ENCODE data around the gene IFRD2. TPM values are rescaled to one million over a fixed set of nuclear protein-coding genes. Genes with fewer than 3 reads are reported as not detected.

IFRD2 gene
- total and polyA plus RNA-seq, 2 of the 8 experiments (the other 6 are each of a cell fraction or from before 2014, with no cell fraction given): 76.7 to 88.8 TPM

GRCh38 chr3:50265571-50265970 is 26.7 kb downstream of the IFRD2 start:
- peak overlapping the region; percentile 74 for H4K5ac ChIP-seq (ENCODE audit: insufficient read length, low read depth, low read length)
- H3K9ac ChIP-seq (replicated peaks in 1 of 4; ENCODE audit: extremely low read depth in 1 of 4, low read depth in 3 of 4, low read length in 3 of 4): no peak overlapping the region
- no peak overlapping the region for H2BK120ac ChIP-seq (replicated peaks; ENCODE audit: low read depth, low read length)
- no peak overlapping the region for H3K14ac ChIP-seq (ENCODE audit: insufficient read length)
- peak overlapping the region; percentile 49 for H3K4ac ChIP-seq (replicated peaks; ENCODE audit: insufficient read length, low read depth, low read length)
- H3K18ac ChIP-seq (ENCODE audit: extremely low read depth, low read length): peak overlapping the region; percentile 86; the same call in 1 of the 2 replicates
- H2BK20ac ChIP-seq (ENCODE audit: low read length): peak overlapping the region; percentile 95; the same call in 1 of the 2 replicates
- H3K79me1 ChIP-seq (ENCODE audit: low read depth, low read length): no peaks in the 10 kb centered on the region
- peaks cover 0 to 55% (median 42%) of the 10 kb centered on the region in 4 experiments; a peak in 6 of 7 replicates for H3K4me1 ChIP-seq (replicated peaks in 1 of 4; ENCODE audit: control insufficient read depth in 3 of 4, insufficient read depth in 4 of 4, low read length in 3 of 4)
- H3K79me2 ChIP-seq (ENCODE audit: control insufficient read depth in 1 of 2, insufficient read depth in 2 of 2, low read length in 2 of 2): no peaks in the 10 kb centered on the region
- peak overlapping the region; percentile 71 for H3K27ac ChIP-seq (ENCODE audit: low read depth, low read length)
- no peak overlapping the region for H2AFZ ChIP-seq (ENCODE audit: low read length)
- H3K4me3 ChIP-seq (ENCODE audit: extremely low read depth in 1 of 4, insufficient read depth in 2 of 4, low read depth in 3 of 4, low read length in 4 of 4): no peak overlapping the region
- peak overlapping the region; percentile 29; the same call in 1 of the 2 replicates for H2AK5ac ChIP-seq (ENCODE audit: low read depth, low read length)
- ChIA-PET CTCF (ENCODE audit: partially characterized antibody) (interaction anchor here (0.9 to 53.5 kb wide), 9 partner anchors 8 to 96 kb away, joined by 3 to 2149 read pairs (median 25); partner anchors contain the start of genes GNAI2, GNAT1, HYAL2 and LSMEM2), POLR2A (ENCODE audit: partially characterized antibody) (interaction anchor here (0.6 to 3.5 kb wide), 10 partner anchors 10 to 72 kb away, joined by 3 to 19 read pairs (median 4); partner anchors contain the start of genes GNAI2, HYAL3, LSMEM2 and NAA80)
- 93% methylated on average over 1 of the region's 1 CpG; no CpG with 5 or more reads in 1 of the 2 experiments for WGBS, 2 experiments (ENCODE audit: extremely low coverage in 1 of 2, insufficient coverage in 1 of 2, insufficient read length in 1 of 2, insufficient replicate concordance in 2 of 2, low coverage in 1 of 2, low lambda C conversion rate in 2 of 2, missing lambda C conversion rate in 1 of 2)
- DNase-seq (ENCODE audit: low read depth in 1 of 2, low spot score in 2 of 2) (no peak), FAIRE-seq (no peak)
- H3K36me3 ChIP-seq (ENCODE audit: control insufficient read depth in 2 of 4, insufficient read depth in 4 of 4, low read length in 3 of 4): no peaks in the 10 kb centered on the region
- H3K23ac ChIP-seq (ENCODE audit: insufficient read length): no peak overlapping the region
- peak overlapping the region; percentile 82 for H4K8ac ChIP-seq (ENCODE audit: extremely low read depth, insufficient read depth, low read length)
- H3K9me3 ChIP-seq (ENCODE audit: insufficient read depth in 2 of 2, low read depth in 1 of 2, low read length in 1 of 2): no peaks in the 10 kb centered on the region
- no peaks in the 10 kb centered on the region; a peak in 2 of 7 replicates for H3K27me3 ChIP-seq (replicated peaks in 1 of 4; ENCODE audit: control insufficient read depth in 3 of 4, extremely low read depth in 1 of 4, insufficient read depth in 3 of 4, low read length in 3 of 4)
- peak overlapping the region; percentile 46 to 58; a peak in 2 of 4 replicates for H3K4me2 ChIP-seq (ENCODE audit: insufficient read depth in 1 of 2, low read depth in 2 of 2, low read length in 2 of 2)
- H3K56ac ChIP-seq (replicated peaks; ENCODE audit: insufficient read length, low read depth, low read length): no peak overlapping the region
- peak overlapping the region; percentile 86 for H2BK5ac ChIP-seq (ENCODE audit: low read depth, low read length)
- H2BK12ac ChIP-seq (ENCODE audit: low read depth, low read length): peak overlapping the region; percentile 91
- H4K91ac ChIP-seq (replicated peaks; ENCODE audit: insufficient read length, low read length): peak overlapping the region; percentile 38
- peaks cover 4% of the 10 kb centered on the region; the same call in 1 of the 2 replicates for H3K23me2 ChIP-seq (ENCODE audit: low read depth, low read length)
- peaks cover 0 to 1% of the 10 kb centered on the region in 2 experiments for H4K20me1 ChIP-seq (replicated peaks in 1 of 2; ENCODE audit: control insufficient read depth in 1 of 2, insufficient read depth in 2 of 2, low read length in 2 of 2)
- H2BK15ac ChIP-seq (ENCODE audit: low read length): peak overlapping the region; percentile 95; the same call in 1 of the 2 replicates
- no peak for TF ChIP-seq ATF3 (IDR thresholded peaks at IDR 0.05; ENCODE audit: insufficient read depth, low read depth, low read length)
- TF ChIP-seq SP4 (IDR thresholded peaks at IDR 0.05; ENCODE audit: low read length): no peak
- no peak for TF ChIP-seq CEBPB (IDR thresholded peaks at IDR 0.05; ENCODE audit: low read depth, low read length)
- no peak for TF ChIP-seq NRF1 (IDR thresholded peaks at IDR 0.05; ENCODE audit: low read depth, low read length)
- no peak for TF ChIP-seq USF2 (IDR thresholded peaks at IDR 0.05; ENCODE audit: low read length)
- TF ChIP-seq POLR2AphosphoS5 (IDR thresholded peaks at IDR 0.05; ENCODE audit: low read depth, low read length): no peak
- TF ChIP-seq JUN (IDR thresholded peaks at IDR 0.05; ENCODE audit: low read depth, low read length): no peak
- no peak for TF ChIP-seq KDM5A (IDR thresholded peaks at IDR 0.05; ENCODE audit: low read length)
- TF ChIP-seq ATF2 (IDR thresholded peaks at IDR 0.05; ENCODE audit: low read length): no peak
- no peak for TF ChIP-seq CBX5 (IDR thresholded peaks at IDR 0.05; ENCODE audit: low read depth, low read length)

All from H1 (cell line).